Measurements from ENCODE around the gene AGAP3. TPM values are rescaled to one million over a fixed set of nuclear protein-coding genes. Genes with fewer than 3 reads are reported as not detected.

AGAP3 gene
- total and polyA plus RNA-seq, 2 of the 4 experiments (the other 2 are of a cell fraction) = 35.3 to 93.9 TPM

GRCh38 chr7:151130741-151131157, 44.5 kb downstream of the AGAP3 start:
- Histone ChIP-seq H2AFZ (replicated peaks; ENCODE audit: low read length, poor library complexity) (no peak overlapping the region), H3K18ac (ENCODE audit: low read depth, low read length) (no peak overlapping the region), H3K56ac (ENCODE audit: extremely low read depth, insufficient read depth, low read length) (no peak overlapping the region), H3K9me1 (ENCODE audit: insufficient read depth, low read length) (no peaks in the 10 kb centered on the region; the same call in 1 of the 2 replicates), H2AK5ac (ENCODE audit: low read depth, low read length) (no peak overlapping the region), H3K23ac (ENCODE audit: low read depth, low read length) (no peak overlapping the region), H3K36me3 (ENCODE audit: control insufficient read depth, insufficient read depth, low read length) (peaks cover 76% of the 10 kb centered on the region), H3K4me3 (ENCODE audit: insufficient read depth, low read depth, low read length) (no peak overlapping the region), H2BK15ac (ENCODE audit: low read depth, low read length) (no peak overlapping the region), H3K14ac (replicated peaks; ENCODE audit: low read depth, low read length) (no peak overlapping the region), H3K4me2 (ENCODE audit: low read depth, low read length) (no peak overlapping the region), H2BK120ac (ENCODE audit: low read depth, low read length) (no peak overlapping the region), H3K9ac (ENCODE audit: low read depth, low read length) (no peak overlapping the region), H3K27me3 (ENCODE audit: control insufficient read depth, insufficient read depth, low read length) (no peaks in the 10 kb centered on the region), H3K79me1 (ENCODE audit: low read depth in 1 of 2, low read length in 2 of 2) (peaks cover 0 to 17% of the 10 kb centered on the region in 2 experiments; a peak in 2 of 4 replicates), H3K9me3 (ENCODE audit: control insufficient read depth, insufficient read depth, low read length) (no peaks in the 10 kb centered on the region), H4K8ac (ENCODE audit: low read depth in 2 of 2, low read length in 2 of 2) (no peak overlapping the region), H2BK5ac (ENCODE audit: low read depth, low read length, poor library complexity, severe bottlenecking) (no peak overlapping the region), H2BK20ac (ENCODE audit: low read depth, low read length) (no peak overlapping the region), H3K4me1 (ENCODE audit: control insufficient read depth, insufficient read depth, low read length) (no peaks in the 10 kb centered on the region), H4K91ac (ENCODE audit: insufficient read depth, low read depth, low read length) (no peak overlapping the region), H4K5ac (ENCODE audit: low read depth, low read length) (no peak overlapping the region), H3K4ac (ENCODE audit: low read depth, low read length) (no peak overlapping the region), H4K20me1 (ENCODE audit: insufficient read depth, low read length) (peaks cover 17% of the 10 kb centered on the region), H3K27ac (ENCODE audit: insufficient read depth, low read length) (no peak overlapping the region), H2AK9ac (replicated peaks; ENCODE audit: low read depth, low read length, poor library complexity) (no peak overlapping the region)
- 93% methylated on average over 14 of the region's 17 CpGs; no CpG with 5 or more reads in 1 of the 2 experiments for WGBS, 2 experiments (ENCODE audit: extremely low coverage in 2 of 2, insufficient read length in 1 of 2)
- DNase-seq (no peak), ATAC-seq (ENCODE audit: low read depth) (no peak)
- BruUV-seq (replicated peaks) = no TSS peak
- dilution Hi-C loops (cut with HindIII; ENCODE audit: low sequenced_read_pairs, unreplicated experiment) (no loop called here), intact Hi-C loops (cut with micrococcal nuclease) (no loop called here), in situ Hi-C loops (cut with MboI; ENCODE audit: low sequenced_read_pairs) (no loop called here)
- POLR2A ChIA-PET (ENCODE audit: unreplicated experiment) = no interaction called here
- TF ChIP-seq CEBPB (IDR thresholded peaks at IDR 0.05; ENCODE audit: low read depth, low read length) (no peak), BHLHE40 (IDR thresholded peaks at IDR 0.05; ENCODE audit: low read depth, low read length) (no peak), ELK1 (IDR thresholded peaks at IDR 0.05; ENCODE audit: borderline replicate concordance, low read depth, low read length) (no peak), MXI1 (IDR thresholded peaks at IDR 0.05; ENCODE audit: borderline replicate concordance, low read depth, low read length) (no peak), RFX5 (IDR thresholded peaks at IDR 0.05; ENCODE audit: low read depth, low read length) (no peak), MAFK (IDR thresholded peaks at IDR 0.05; ENCODE audit: low read depth, low read length) (no peak), MAZ (IDR thresholded peaks at IDR 0.05; ENCODE audit: borderline replicate concordance, low read depth, low read length) (no peak), FOS (IDR thresholded peaks at IDR 0.05; ENCODE audit: low read depth, low read length) (no peak), USF2 (IDR thresholded peaks at IDR 0.05; ENCODE audit: low read depth, low read length) (no peak), POLR2A (IDR thresholded peaks at IDR 0.05; ENCODE audit: low read depth, low read length) (no peak), CTCF (conservative IDR thresholded peaks at IDR 0.05; ENCODE audit: low read depth, low read length) (no peak), SMC3 (IDR thresholded peaks at IDR 0.05; ENCODE audit: low read depth, low read length) (no peak), RCOR1 (IDR thresholded peaks at IDR 0.05; ENCODE audit: insufficient replicate concordance, low read length) (no peak), NFE2L2 (IDR thresholded peaks at IDR 0.05; ENCODE audit: low read depth, low read length) (no peak), CHD1 (IDR thresholded peaks at IDR 0.05; ENCODE audit: low read depth, low read length) (no peak), RAD21 (IDR thresholded peaks at IDR 0.05; ENCODE audit: low read length) (no peak)
- CTCF ChIA-PET = no interaction called here
